PC-9 (cell line): ENCODE measurements around the gene LYRM1.

Experiments used
- EZH2 ChIP-seq: fragments of 200-600 bp; sonication (generic); IDR thresholded peaks from 2 replicates; pipeline ENCODE4 v1.8.0; 2017; ENCODE audit warnings: antibody characterized with exemption, low read depth
- TF ChIP-seq, protein P1 (sequence below): fragments of 200-600 bp; sonication (generic); conservative IDR thresholded peaks from 2 replicates; pipeline ENCODE4 v1.6.1; 2017; ENCODE audit warnings: mixed run types, antibody characterized with exemption, mild to moderate bottlenecking, moderate library complexity

DNA sequence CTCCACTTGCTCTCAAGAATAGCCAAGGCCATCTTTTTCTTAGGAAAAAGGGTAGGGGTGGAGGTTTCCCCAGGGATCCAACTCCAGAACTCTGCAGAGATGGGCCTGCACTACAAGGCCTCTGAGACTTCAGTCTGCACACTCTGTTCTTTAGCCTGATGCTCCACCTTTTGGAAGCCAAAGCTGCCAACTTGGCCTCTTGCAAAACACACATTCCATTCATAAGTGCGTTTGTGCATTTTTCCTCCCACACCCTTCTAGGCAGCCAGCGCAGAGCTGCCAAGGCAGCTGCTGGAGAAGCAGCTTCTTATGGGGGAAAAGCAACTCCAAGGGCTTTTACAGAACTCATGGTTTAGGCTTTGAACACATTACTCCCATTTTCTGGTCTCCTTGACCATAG, 49.0 kb upstream of the LYRM1 start:
- TF ChIP-seq, protein P1, sequence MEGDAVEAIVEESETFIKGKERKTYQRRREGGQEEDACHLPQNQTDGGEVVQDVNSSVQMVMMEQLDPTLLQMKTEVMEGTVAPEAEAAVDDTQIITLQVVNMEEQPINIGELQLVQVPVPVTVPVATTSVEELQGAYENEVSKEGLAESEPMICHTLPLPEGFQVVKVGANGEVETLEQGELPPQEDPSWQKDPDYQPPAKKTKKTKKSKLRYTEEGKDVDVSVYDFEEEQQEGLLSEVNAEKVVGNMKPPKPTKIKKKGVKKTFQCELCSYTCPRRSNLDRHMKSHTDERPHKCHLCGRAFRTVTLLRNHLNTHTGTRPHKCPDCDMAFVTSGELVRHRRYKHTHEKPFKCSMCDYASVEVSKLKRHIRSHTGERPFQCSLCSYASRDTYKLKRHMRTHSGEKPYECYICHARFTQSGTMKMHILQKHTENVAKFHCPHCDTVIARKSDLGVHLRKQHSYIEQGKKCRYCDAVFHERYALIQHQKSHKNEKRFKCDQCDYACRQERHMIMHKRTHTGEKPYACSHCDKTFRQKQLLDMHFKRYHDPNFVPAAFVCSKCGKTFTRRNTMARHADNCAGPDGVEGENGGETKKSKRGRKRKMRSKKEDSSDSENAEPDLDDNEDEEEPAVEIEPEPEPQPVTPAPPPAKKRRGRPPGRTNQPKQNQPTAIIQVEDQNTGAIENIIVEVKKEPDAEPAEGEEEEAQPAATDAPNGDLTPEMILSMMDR, result no peak
- no peak for TF ChIP-seq EZH2
